ENCODE data around the gene SH2D1B. TPM values are rescaled to one million over a fixed set of nuclear protein-coding genes. Genes with fewer than 3 reads are reported as not detected.

SH2D1B gene
- total and polyA plus RNA-seq, 9 of the 15 experiments (the other 6 are each of a cell fraction or from before 2014, with no cell fraction given), result 5.6 to 19.6 (median 9.7) TPM

- TF ChIP-seq CBFA2T2 (conservative IDR thresholded peaks at IDR 0.05) (peak; percentile 30; the same call in 1 of the 2 replicates), DPF2 (IDR thresholded peaks at IDR 0.05) (peak; percentile 68), MAFF (IDR thresholded peaks at IDR 0.05; ENCODE audit: low read length) (peak; percentile 76), UBTF (IDR thresholded peaks at IDR 0.05; ENCODE audit: borderline replicate concordance in 1 of 2, low read depth in 2 of 2, low read length in 2 of 2) (peak in 1 of 2 experiments; percentile 52; a peak in 1 of 4 replicates), ZNF76 (CRISPR knock-in tag; IDR thresholded peaks at IDR 0.05; ENCODE audit: borderline replicate concordance) (no peak), C11orf30 (IDR thresholded peaks at IDR 0.05; ENCODE audit: low read depth) (peak; percentile 88), PHF20 (IDR thresholded peaks at IDR 0.05; ENCODE audit: partially characterized antibody) (no peak), ZSCAN29 (IDR thresholded peaks at IDR 0.05) (peak; percentile 93), RCOR1 (IDR thresholded peaks at IDR 0.05; ENCODE audit: borderline replicate concordance in 1 of 2, low read depth in 2 of 2, low read length in 2 of 2) (peak in 1 of 2 experiments; percentile 89; a peak in 2 of 4 replicates), KLF10 (CRISPR knock-in tag; IDR thresholded peaks at IDR 0.05) (no peak), EHMT2 (IDR thresholded peaks at IDR 0.05) (peak; percentile 63; the same call in 1 of the 2 replicates), SMARCE1 (IDR thresholded peaks at IDR 0.05) (peak; percentile 35; the same call in 1 of the 2 replicates), ZNF316 (IDR thresholded peaks at IDR 0.05) (peak; percentile 94), TBL1XR1 (IDR thresholded peaks at IDR 0.05; ENCODE audit: low read length in 2 of 2) (peak in 1 of 2 experiments; percentile 56; a peak in 2 of 4 replicates), MCM3 (IDR thresholded peaks at IDR 0.05) (no peak), KLF6 (CRISPR knock-in tag; IDR thresholded peaks at IDR 0.05; ENCODE audit: borderline replicate concordance) (no peak)
Measured at GRCh38 chr1:162380061-162380846, 31.7 kb downstream of the SH2D1B start (continued).
